ENCODE results near the gene LRFN2.

The LRFN2 gene

DNA sequence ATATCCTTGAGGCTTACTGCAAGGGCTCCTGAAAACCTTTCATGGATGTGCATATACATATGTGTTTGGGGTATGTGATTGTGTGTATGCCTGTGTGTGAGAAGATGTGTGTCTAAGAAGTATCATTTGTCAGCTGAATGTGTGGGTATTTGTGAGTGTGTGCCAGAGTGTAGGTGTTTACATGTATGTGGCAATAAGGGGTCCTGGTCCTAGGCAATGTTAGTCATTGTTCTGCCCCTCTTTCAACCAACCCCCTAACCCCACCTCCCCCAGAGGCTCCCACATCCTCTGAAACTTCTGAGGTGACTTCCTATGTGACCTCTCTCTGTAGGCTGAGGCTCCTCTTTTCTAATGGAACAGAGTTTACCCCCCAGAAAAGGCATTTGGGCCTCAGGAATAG, 186.4 kb downstream of the LRFN2 start:
- no peak overlapping the region for H2AFZ ChIP-seq (ENCODE audit: low read length)
- H3K4me2 ChIP-seq (ENCODE audit: low read depth, low read length, poor library complexity, severe bottlenecking) = no peak overlapping the region
- peaks cover 8% of the 10 kb centered on the region for H3K4me1 ChIP-seq (ENCODE audit: insufficient read depth, low read length, poor library complexity, severe bottlenecking)
- no peaks in the 10 kb centered on the region for H3K9me2 ChIP-seq (replicated peaks; ENCODE audit: low read depth, low read length)
- H3F3A ChIP-seq (ENCODE audit: low read depth) = no peaks in the 10 kb centered on the region
- H3K9ac ChIP-seq (ENCODE audit: low read depth, low read length, poor library complexity, severe bottlenecking) = no peak overlapping the region
- no peaks in the 10 kb centered on the region for H3K36me3 ChIP-seq (ENCODE audit: insufficient read depth, low read length)
- no peaks in the 10 kb centered on the region for H3K79me2 ChIP-seq (ENCODE audit: insufficient read depth, low read length)
- TF ChIP-seq, protein P1, sequence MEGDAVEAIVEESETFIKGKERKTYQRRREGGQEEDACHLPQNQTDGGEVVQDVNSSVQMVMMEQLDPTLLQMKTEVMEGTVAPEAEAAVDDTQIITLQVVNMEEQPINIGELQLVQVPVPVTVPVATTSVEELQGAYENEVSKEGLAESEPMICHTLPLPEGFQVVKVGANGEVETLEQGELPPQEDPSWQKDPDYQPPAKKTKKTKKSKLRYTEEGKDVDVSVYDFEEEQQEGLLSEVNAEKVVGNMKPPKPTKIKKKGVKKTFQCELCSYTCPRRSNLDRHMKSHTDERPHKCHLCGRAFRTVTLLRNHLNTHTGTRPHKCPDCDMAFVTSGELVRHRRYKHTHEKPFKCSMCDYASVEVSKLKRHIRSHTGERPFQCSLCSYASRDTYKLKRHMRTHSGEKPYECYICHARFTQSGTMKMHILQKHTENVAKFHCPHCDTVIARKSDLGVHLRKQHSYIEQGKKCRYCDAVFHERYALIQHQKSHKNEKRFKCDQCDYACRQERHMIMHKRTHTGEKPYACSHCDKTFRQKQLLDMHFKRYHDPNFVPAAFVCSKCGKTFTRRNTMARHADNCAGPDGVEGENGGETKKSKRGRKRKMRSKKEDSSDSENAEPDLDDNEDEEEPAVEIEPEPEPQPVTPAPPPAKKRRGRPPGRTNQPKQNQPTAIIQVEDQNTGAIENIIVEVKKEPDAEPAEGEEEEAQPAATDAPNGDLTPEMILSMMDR (conservative IDR thresholded peaks at IDR 0.05; ENCODE audit: low read length) = no peak
- TF ChIP-seq EZH2phosphoT487 (IDR thresholded peaks at IDR 0.05; ENCODE audit: borderline replicate concordance) = no peak
- no peak overlapping the region for H3K4me3 ChIP-seq (ENCODE audit: low read length, poor library complexity, severe bottlenecking)
- H3K27me3 ChIP-seq (ENCODE audit: insufficient read depth, low read length, poor library complexity, severe bottlenecking) = no peaks in the 10 kb centered on the region
- no peaks in the 10 kb centered on the region for H3K9me3 ChIP-seq (ENCODE audit: insufficient read depth, low read depth, low read length)
- no peaks in the 10 kb centered on the region for H4K20me1 ChIP-seq (ENCODE audit: insufficient read depth, low read length, poor library complexity, severe bottlenecking)

DNA sequence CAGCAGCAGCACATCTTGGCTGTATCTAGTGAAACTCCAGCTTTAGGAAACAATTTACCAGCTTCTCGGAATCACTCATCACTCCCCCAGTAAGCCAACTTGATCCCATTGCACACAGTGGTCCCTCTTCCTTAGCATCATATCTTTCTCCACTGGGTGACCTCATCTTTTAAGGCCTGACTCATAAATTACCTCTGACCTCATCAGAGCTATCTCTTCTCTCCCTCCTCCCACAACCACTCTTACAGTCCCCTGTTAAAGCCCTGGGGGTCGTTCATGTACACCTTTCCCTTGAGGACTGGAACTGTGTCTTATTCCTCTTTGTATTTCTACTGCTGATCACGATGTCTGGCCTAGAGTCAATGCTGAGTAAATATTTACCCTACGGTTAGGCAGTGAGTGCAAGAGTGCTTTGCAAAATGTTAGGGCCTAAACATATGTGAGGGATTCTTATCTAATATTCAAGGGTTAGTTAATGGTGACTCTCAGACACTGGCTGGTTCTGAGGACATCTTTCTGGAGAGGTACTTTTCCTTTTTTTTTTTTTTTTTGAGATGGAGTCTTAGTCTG, 187.2 kb downstream of the LRFN2 start:
- Histone ChIP-seq H3K79me2 (ENCODE audit: insufficient read depth, low read length) (no peaks in the 10 kb centered on the region), H4K20me1 (ENCODE audit: insufficient read depth, low read length, poor library complexity, severe bottlenecking) (no peaks in the 10 kb centered on the region), H3K4me2 (ENCODE audit: low read depth, low read length, poor library complexity, severe bottlenecking) (no peak overlapping the region), H3K27me3 (ENCODE audit: insufficient read depth, low read length, poor library complexity, severe bottlenecking) (no peaks in the 10 kb centered on the region), H3K36me3 (ENCODE audit: insufficient read depth, low read length) (no peaks in the 10 kb centered on the region), H3K4me3 (ENCODE audit: low read length, poor library complexity, severe bottlenecking) (no peak overlapping the region), H3K4me1 (ENCODE audit: insufficient read depth, low read length, poor library complexity, severe bottlenecking) (peaks cover 5% of the 10 kb centered on the region), H3F3A (ENCODE audit: low read depth) (no peaks in the 10 kb centered on the region), H3K9ac (ENCODE audit: low read depth, low read length, poor library complexity, severe bottlenecking) (no peak overlapping the region), H3K9me3 (ENCODE audit: insufficient read depth, low read depth, low read length) (no peaks in the 10 kb centered on the region), H3K9me2 (replicated peaks; ENCODE audit: low read depth, low read length) (no peaks in the 10 kb centered on the region), H2AFZ (ENCODE audit: low read length) (no peak overlapping the region)
- TF ChIP-seq, protein P1 (conservative IDR thresholded peaks at IDR 0.05; ENCODE audit: low read length) = no peak
- no peak for TF ChIP-seq EZH2phosphoT487 (IDR thresholded peaks at IDR 0.05; ENCODE audit: borderline replicate concordance)

DNA sequence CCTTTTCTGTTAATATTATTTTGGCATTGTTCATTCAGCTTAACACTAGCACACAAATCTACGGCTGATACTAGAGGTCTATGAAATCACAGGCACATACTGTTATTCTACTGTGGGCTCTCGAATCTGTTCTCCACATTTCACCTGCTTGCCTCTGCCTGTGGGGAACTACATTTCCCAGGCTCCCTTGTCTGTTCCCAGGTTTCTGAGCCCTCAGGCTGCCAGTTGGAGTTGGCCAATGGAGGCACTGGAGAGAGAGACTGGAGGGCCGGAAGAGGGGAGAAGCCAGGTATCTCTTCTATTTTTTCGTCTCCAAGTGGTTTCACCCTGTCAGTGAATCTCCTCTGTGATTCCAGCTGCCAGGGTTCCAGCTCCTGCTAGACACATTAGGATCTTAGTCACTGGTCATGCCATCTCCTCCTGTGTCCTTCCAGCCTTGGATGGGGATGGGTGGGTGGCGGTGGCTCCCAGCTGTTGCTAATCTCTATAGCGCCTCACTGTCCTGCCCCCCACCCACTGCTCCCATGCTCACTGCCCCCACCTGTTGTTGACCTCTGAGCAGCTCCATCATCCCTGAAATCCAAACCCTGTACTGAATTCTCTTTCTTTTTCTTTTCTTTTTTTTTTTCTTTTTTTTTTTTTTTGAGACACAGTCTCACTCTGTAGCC, 188.2 kb downstream of the LRFN2 start:
- no peak overlapping the region for H3K4me2 ChIP-seq (ENCODE audit: low read depth, low read length, poor library complexity, severe bottlenecking)
- no peaks in the 10 kb centered on the region for H3K9me2 ChIP-seq (replicated peaks; ENCODE audit: low read depth, low read length)
- no peaks in the 10 kb centered on the region for H3K27me3 ChIP-seq (ENCODE audit: insufficient read depth, low read length, poor library complexity, severe bottlenecking)
- H3K4me1 ChIP-seq (ENCODE audit: insufficient read depth, low read length, poor library complexity, severe bottlenecking) = peaks cover 5% of the 10 kb centered on the region
- H3K36me3 ChIP-seq (ENCODE audit: insufficient read depth, low read length) = no peaks in the 10 kb centered on the region
- TF ChIP-seq, protein P1 (conservative IDR thresholded peaks at IDR 0.05; ENCODE audit: low read length) = no peak
- no peak for TF ChIP-seq EZH2phosphoT487 (IDR thresholded peaks at IDR 0.05; ENCODE audit: borderline replicate concordance)
- H3K9ac ChIP-seq (ENCODE audit: low read depth, low read length, poor library complexity, severe bottlenecking) = no peak overlapping the region
- H3F3A ChIP-seq (ENCODE audit: low read depth) = no peaks in the 10 kb centered on the region
- H3K9me3 ChIP-seq (ENCODE audit: insufficient read depth, low read depth, low read length) = no peaks in the 10 kb centered on the region
- no peaks in the 10 kb centered on the region for H3K79me2 ChIP-seq (ENCODE audit: insufficient read depth, low read length)
- H2AFZ ChIP-seq (ENCODE audit: low read length) = no peak overlapping the region
- H4K20me1 ChIP-seq (ENCODE audit: insufficient read depth, low read length, poor library complexity, severe bottlenecking) = no peaks in the 10 kb centered on the region
- H3K4me3 ChIP-seq (ENCODE audit: low read length, poor library complexity, severe bottlenecking) = no peak overlapping the region

Data from Loucy (cell line).